Globus pallidus (tissue), 1 donor: ENCODE measurements around the gene CAMTA1.

Experiments used
- DNase-seq: peaks from one replicate; pipeline ENCODE4 v3.0.0-alpha.2; 2015; ENCODE audit warnings: low spot score

CAMTA1 gene

DNA sequence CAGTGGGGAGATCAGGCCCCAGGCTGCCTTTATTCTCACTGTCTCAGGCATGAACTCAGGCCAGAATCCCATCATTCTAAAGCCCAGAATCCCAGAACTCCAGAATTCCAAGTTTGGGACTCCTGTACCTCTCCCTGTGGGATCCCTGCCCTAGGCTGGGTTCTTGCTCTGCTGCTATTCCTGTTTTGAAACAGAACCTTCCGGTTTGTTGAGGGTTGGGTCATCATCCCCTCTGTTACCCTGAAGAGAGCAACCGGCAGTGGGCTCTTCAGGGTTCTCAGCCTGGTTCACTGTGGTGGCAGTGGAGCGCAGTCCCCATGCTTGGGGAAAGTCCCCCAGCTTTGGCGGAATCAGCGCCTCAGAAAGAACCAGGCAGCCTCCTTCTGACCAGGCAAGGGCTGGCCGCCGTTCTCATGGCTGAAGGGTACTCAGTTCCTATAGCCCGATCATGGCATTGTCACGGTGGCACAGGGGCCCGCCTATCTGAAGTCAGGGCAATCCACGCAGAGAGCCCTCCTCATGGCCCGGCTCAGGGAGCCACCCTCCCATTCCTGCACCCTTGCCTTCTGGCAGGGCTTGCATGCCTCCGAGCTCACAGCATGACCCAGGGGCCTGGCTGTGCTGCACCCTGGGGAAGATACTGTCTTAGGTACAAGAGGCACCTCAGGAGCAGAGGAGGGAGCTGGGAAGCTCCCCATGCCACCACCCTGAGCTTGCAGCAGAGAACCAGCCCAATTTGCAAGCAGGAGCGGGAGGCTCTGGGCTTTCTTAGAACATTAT lies 650.2 kb downstream of the CAMTA1 start:
- DNase-seq = no peak

DNA sequence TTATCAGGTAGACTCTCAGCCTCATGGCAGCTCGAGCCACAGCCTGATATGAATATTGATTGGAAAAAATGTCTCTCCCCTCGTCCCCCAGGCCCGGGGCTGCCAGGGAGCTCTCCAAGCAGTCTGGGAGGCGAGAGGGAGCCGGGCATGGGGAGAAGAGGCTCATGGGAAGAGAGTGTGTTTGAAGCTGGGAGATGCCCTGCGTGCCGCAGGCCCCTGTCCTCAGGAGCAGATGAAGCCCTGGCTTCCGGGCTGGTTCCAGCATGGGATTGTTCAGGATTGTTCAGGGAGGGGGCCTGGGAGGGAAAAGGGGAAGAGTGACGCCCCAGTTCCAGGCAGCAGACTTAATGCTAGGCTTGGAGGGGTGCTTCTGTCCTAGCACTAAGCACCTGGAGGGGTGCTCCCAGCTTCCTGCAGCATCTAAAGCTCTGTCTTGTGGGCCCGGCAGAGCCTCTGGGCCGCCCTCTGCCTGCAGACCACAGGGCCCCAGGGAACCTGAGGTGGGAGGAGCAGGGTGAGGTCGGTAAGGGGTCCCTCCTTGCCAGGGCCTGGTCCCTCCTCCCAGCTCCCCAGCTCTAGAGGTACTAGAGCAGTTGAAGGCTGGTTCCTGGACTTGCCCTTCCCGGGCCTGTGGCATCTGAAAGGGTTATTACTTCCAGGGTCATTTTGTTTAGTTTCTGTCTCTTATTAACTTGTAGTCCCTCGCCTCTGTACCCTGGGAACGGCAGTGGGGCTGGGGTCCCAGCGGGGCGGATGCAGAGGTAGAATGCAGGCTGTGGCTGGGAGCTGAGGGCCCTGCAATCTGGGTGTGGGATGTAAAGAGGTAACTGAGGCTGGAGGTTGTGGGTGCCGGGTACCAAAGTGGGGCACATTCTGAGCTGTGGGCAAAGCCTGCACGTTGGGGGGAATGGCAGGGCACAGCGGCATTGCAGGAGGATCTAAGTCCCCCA lies 651.1 kb downstream of the CAMTA1 start:
- DNase-seq = no peak

DNA sequence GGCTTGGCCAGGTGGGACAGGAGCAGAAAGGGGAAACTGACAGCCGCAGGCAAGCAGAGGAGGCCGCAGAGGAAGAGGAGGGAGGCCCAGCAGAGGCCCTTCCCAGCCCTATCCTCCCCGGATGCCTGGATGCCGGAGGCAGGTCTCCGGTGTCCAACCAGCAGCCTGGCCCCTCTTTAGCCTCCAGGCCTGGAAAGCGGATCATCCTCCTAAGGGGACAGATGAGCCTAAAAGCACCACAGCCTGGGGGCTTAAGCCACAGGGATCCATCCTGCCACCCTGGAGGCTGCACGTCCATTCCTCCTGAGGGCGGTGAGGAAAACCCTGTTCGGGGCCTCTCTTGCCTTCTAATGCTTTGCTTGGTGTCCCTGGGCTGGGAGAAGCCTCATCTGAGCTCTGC lies 651.8 kb downstream of the CAMTA1 start:
- no peak for DNase-seq

DNA sequence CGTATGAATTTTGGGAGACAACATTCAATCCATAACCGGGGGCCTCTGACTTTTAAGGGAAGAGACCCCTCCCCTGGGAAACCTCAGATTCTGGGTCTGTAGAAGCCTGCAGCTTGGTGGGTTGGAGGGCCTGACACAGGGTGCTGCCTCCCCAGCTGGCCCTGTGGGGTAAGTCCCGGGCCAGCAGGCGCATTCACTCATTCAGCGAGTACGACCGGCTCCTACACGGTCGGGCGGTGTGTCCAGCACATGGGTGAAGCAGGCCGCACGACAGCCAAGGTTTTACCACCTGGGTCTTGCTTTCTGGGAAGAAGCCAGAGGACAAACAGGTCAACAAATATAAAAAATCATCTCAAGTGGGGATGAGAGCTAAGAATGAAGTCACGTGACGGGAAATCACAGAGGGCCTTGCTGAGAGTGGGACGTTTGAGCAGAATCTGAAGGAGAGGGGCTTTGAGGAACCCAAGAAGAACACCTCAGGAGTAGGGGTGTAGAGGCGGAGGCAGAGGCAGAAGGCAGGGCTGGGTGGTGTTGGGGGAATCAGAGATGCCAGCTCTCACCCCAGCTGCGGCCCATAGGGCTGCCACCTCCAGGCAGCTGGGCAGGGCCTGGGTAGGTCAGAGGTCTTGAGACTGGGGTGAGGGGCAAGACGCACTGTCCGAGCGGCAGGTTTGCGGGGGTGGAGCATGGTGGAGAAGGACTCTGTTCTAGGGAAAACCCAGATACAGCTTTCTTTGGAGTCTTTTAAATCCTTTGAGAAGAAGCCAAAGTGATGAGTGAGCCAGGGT lies 652.5 kb downstream of the CAMTA1 start:
- no peak for DNase-seq

DNA sequence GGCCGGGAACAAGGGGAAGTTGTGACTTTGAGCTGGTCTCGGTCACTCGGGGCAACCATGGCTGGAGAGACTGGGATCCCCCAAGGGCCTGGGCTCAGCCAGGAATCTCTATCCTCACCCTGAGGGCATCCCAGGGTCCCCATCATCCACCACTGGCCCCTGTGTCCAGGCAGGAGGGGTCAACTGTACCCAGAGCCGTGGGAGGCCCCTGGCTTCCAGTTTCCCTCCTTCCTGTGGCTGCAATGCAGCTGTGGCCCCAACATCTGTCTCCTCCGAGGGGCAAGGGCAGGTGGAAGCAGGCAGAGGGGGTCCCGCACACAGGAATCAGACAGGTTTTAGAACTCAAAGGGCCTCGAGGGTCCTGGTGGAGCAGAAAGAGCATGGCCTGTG lies 653.1 kb downstream of the CAMTA1 start:
- no peak for DNase-seq

DNA sequence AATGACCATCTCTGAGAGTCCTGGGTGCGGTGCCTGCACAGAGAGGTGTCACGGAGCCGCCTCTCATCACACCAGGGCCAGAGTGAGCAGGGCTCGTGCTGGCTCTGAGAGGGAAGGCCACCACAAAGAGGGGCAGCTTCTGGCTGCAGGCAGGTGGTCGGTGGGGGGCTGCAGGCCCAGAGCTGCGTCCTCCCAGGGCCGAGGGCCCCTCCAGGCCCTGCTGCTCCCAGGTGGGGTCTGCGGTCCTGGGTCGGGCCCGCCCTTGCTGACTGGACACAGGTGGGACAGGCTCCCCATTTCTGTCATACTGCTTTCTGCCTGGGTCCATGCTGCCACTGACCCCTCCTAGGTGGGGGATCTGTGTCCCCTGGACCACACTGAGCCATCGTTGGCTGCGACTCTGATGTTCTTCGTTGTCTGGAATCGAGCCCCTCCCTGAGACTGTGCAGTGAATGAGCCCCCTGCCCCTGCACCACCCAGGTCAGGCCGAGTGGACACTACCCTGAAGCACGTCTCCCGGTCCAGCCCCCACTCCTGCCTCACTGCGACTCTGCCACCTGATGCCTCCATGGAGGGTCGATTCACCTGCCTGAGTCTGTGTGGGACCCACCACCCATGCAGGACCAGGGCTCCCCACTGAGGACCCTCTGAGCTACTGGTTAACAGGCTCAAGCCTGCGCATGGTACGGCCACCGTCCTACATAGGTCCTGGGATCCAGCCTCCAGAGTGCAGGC lies 653.8 kb downstream of the CAMTA1 start:
- DNase-seq = no peak

DNA sequence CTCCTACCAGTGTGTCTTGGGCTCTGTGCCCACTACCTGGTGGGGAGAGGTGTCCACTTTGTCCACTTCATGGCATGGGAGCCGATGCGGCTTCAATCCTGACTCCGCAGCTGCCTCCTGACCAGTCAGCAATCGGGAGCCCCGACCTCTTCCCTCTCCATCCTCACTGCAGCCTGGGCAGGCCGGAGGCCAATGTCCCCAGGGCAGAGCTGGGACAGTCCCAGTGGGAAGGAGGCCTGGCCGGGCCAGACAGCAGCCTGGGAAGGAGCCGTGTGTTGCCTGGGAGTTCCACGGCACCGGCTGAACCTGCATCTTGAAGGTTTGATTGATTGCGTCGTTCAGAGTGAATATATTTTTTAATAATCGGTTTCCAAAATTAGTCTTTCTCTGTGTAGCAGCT lies 654.9 kb downstream of the CAMTA1 start:
- DNase-seq = no peak

DNA sequence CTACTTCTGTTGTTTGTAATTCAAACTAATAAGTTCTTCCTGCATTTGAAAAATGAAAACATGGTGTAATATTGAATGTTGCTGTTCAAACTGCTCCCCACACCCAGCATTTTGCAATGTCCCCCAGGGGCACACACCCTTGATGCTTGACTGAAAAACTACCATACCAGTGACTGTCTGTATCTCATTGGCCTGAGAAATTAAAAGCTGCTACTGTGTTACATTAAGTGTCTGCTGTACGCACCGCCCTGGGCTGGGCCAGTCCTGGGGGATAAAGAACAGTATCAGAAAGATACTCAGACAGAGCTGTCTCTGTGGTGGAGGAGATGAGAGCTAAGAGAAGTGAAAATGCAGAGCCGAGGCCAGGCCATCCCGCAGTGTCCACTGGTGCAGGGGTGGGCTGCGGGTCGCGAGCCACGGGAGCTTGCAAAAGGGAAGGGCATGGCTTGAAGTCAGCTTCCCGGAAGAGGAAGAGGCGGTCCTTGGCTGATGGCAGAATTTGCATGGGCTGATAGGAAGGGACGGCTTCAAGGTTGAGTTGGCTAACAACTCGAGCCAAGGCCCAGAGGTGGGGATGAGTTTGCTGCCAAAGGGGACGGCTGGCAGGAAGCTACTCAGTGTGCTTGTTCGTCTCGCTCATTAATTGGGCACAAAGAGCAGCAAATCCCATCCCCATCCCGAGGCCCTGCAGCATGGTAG lies 656.0 kb downstream of the CAMTA1 start:
- DNase-seq = no peak

DNA sequence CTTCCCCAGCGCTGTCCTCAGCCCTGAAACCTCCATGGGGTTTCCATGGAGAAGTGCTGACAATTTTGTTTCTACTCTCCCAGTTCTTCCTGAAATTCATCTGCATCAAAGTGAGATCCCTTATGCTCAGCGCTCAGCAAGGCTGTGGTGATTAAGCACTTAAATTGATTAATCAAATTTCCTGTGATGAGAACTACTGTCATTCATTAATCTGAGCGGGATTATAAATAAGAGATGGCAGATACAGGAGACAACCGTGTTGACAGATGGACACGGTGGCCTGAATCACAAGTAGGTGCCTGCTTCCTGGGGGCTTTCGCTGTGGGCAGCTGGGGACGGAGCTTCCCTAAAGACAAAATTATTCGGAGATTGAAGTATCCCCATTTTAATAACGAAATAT lies 656.8 kb downstream of the CAMTA1 start:
- no peak for DNase-seq

DNA sequence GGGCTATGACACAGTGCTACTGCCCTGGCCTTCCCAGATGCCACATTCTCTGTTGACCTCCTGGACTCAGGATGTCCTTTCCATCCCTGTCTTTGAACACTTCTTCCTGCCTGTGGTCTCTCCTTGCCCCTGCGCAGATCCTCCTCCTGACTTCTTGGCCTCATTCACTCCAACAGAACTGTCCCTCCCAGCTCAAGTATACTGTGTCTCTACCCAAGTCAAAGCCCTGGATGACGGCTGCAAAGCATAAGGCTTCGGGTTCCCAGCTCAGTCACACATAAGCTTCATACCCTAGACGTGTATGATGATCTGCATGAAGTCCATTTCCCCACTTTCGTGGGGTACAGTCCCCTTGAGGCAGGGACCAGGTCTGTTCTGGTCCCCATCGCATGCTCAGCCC lies 657.7 kb downstream of the CAMTA1 start:
- no peak for DNase-seq

DNA sequence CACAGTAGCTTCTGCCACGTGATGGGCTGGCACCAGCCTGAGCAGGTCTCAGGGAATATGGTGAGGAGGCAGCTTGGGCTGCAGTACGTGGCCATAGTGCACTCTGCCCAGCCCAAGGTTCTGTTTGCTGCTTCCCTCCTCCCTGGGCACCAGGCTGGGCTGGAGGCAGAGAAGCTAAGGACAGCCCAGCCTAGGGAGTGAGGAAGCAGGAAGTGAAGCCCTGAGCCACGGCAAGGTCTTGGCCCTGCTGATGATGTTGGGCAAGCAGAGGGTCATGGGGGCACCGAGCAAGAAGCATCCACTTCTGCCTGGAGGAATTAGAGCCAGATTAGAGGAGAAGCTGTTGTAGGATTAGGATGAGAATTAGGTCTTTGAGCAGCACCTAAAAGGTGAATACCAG lies 659.1 kb downstream of the CAMTA1 start:
- DNase-seq = no peak

DNA sequence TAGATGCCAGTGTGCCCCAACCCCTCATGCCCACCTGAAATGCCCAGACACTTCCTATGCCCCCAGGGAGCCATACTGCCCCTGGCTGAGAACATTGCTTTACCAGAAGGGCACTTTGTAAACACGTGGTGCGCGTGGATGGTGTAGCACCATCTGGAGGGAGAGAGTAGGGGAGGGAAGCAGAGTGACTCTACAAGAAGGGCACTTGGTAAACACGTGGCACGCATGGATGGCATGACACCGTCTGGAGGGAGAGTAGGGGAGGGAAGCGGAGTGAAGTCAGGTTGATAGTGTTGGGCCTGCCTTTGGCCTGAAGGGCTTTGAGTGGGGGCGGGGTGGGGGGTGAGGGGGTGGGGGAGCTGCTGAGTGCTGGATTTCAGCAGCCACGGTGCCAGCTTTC lies 661.8 kb downstream of the CAMTA1 start:
- DNase-seq = no peak

DNA sequence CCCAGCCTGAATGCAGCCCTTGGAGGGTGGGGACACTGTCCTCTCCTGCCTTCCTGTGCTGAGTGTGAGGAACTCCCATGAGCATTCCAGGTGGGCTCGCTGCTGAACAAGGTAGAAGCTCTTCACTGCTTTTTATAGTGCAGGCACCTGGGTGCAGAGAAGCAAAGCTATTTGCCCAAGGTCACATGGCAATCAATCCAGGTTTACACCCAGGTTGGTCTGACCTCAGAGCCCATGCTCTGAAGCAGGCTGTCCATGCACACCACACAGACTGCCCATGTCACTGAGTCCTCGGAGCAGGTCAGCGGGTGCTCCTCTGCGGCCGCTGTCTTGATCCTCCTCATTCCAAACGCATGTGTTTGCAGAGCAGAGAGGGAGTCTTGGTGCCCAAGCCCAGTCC lies 662.5 kb downstream of the CAMTA1 start:
- DNase-seq = no peak

DNA sequence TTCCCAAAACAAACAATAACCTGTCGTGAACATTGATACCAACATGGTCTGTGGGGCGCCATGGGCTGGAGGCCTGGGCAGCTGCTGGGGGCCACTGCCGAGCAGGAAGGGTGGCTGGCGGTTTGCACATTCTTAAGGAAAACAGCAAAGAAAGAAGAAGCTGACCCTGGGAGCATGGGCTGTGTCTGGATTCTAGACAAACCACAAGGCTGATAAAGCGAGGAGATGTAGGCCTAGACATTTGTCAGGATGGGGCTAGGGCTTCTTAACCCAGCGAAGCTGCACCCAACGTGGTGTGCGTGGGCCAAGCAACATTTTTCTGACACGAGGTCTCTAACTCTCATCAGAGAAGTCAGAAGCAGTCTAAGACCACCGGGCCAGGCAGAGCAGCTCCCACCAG lies 663.7 kb downstream of the CAMTA1 start:
- no peak for DNase-seq

DNA sequence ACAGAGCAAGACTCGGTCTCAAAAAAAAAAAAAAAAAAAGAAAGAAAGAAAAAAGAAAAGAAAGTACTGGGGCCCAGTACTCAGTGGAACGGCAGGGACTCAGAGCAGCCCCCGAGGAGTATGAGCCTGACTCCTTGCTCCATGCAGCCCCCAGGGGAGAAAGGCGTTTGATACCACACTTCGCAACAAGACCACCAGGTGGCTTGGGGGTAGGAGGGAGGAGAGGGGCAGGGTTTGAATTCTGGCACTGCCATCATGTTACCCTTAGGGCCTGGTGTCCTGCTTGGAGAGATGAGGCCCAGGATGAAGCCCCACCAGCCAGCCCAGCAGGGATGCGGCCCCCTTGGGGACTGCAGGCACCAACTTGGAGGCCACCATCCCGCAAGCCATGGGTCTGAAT lies 664.5 kb downstream of the CAMTA1 start:
- no peak for DNase-seq

DNA sequence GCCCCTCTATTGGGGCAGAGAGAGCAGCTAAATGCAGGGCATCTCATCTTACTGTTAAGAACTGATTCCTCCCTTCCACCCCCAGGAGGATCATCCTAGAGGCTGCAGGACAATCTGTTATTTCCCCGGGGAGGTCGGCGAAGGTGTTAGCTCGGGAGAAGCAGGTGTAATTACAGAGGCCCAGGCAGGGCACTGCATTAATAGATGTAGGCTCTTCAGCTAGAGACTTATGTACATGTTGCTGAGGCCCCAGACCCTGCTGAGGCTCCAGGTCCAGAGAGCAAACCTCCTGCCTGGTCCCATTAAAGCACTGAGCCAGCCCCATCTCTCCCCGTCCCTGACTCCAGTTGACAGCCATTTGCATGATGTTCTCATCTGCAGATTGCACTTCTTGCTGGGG lies 665.6 kb downstream of the CAMTA1 start:
- DNase-seq = no peak

DNA sequence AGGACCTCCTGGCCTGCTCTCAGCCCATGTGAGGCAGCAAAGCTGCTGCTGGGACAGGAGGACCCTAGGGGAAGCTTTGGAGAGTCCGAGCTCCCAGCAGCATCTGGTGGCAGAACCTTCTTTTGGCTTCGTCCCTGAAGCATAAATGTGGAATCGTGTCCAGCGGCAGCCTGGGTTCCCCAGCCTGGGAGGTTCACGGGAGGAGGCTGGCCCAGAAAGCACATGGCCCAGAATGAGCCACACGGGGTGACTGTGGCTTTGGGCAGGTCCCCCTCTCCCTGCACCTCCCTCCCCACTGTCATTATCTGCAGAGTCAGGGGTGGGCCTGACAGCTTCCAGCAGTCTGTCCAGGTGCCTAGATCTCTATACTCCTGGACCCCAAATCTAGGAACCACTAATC lies 667.8 kb downstream of the CAMTA1 start:
- DNase-seq = no peak

DNA sequence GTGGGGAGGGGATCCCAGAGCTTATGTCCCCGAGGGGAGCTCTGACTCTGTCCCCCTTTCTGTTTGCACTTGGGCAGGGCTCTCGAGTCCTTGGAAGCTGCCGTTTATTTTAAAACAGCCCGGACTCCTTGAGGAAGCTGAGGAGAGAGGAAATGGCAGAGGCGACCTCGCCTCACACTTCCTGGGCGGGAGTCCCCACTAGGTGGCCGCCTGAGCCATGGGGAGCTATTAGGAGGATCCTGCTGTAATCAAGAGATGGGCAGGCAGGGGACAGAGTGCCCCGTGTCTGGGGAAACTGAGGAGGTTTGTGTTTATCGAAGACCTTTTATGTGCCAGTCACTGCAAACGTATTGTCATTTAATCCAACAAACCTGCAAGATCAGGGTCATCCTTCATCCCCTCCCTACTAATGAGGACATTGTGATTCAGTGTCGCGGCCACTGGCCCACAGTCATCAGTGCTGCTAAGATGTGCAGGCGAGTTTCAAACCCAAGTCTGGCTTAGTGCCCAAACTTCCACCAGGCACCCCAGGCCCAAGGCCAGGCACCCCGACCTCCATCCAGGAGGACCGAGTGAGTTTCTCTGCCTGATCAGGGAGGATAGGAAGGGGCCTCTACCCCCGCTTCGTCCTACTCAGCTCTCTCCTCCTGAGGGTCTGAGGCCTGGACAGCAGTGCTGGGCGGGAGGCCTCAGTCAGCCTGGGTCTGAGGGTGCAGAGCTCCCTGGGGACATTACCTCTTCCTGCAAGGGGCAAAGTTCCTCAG lies 669.0 kb downstream of the CAMTA1 start:
- DNase-seq = peak; percentile 37

DNA sequence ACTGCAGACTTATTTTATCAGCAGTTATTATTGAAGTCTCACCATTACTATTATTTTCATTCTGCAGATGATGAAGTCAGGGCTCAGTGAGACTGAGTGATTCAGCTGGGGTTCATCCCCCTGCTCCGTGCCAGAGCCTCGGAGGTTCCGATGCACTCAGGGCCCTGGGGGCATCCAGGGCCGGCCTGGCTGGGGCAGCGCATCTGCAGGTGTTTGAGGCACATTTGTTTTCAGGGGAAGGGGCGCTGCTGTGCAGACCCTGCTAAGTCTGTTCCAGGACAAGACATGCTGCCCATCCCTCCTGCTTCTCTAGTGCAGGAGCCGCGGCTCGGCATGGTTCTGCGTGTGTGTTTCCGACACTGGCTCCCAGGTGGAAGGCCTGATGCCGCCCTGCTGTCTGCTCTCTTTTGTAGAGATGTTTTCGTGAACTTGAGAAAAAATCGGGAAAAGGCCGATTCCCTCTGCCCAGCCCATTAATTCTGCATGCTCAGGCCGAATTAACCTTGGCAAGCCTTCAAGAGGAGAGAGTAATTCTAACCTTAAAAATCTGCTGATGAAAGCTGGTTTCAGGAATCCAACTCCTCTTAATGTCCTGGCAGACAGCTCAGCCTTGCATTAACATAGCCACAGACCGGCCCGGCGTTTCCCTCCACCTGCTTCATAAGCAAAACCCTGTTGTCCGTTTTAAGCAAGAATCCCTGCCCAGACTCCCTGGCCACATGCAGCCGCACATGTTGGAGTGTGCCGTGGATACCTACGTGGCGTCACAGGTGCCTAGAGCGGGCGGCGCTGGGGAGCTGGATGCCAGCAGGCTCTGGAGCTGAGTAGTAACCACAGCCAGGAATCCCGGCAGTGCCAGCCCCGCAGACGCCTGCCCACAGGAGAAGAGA lies 669.9 kb downstream of the CAMTA1 start:
- peak; percentile 9 for DNase-seq
